Measurements from ENCODE around the gene THAP7.

DNA sequence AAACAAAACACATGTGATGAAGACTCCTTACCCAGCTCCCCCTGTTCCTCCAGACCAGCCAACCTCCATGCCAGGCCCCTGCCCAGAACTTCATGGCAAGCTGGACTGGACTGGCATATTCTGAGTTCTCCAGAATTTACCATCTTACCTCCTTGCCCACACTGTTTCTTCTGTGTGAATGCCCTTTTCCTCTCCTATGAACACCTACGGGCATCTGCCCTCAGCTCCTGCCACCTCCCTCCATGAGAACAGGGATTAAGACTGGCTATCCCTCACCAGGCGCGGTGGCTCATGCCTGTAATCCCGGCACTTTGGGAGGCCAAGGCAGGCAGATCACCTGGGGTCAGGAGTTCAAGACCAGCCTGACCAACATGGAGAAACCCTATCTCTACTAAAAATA lies 41.3 kb downstream of the THAP7 start:
- TF ChIP-seq, protein P1, sequence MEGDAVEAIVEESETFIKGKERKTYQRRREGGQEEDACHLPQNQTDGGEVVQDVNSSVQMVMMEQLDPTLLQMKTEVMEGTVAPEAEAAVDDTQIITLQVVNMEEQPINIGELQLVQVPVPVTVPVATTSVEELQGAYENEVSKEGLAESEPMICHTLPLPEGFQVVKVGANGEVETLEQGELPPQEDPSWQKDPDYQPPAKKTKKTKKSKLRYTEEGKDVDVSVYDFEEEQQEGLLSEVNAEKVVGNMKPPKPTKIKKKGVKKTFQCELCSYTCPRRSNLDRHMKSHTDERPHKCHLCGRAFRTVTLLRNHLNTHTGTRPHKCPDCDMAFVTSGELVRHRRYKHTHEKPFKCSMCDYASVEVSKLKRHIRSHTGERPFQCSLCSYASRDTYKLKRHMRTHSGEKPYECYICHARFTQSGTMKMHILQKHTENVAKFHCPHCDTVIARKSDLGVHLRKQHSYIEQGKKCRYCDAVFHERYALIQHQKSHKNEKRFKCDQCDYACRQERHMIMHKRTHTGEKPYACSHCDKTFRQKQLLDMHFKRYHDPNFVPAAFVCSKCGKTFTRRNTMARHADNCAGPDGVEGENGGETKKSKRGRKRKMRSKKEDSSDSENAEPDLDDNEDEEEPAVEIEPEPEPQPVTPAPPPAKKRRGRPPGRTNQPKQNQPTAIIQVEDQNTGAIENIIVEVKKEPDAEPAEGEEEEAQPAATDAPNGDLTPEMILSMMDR (IDR thresholded peaks at IDR 0.05 in 2 of 3, conservative IDR thresholded peaks at IDR 0.05 in 1 of 3; ENCODE audit: borderline replicate concordance in 1 of 3, insufficient read depth in 1 of 3, low read depth in 2 of 3, low read length in 2 of 3) = no peak
- no peak for TF ChIP-seq SP1 (IDR thresholded peaks at IDR 0.05; ENCODE audit: low read depth)
- TF ChIP-seq ZFX (IDR thresholded peaks at IDR 0.05) = no peak
- no peak for TF ChIP-seq EZH2phosphoT487 (IDR thresholded peaks at IDR 0.05; ENCODE audit: borderline replicate concordance)
- no peak for TF ChIP-seq TCF7L2 (IDR thresholded peaks at IDR 0.05; ENCODE audit: borderline replicate concordance, extremely low read depth, insufficient read depth, insufficient read length)
- TF ChIP-seq JUND (IDR thresholded peaks at IDR 0.05) = no peak
- TF ChIP-seq POLR2A (IDR thresholded peaks at IDR 0.05; ENCODE audit: borderline replicate concordance, extremely low read depth, insufficient read depth, insufficient read length) = no peak
- no peak for TF ChIP-seq ZNF274 (IDR thresholded peaks at IDR 0.05; ENCODE audit: low read depth, low read length)
- TF ChIP-seq, protein P2, sequence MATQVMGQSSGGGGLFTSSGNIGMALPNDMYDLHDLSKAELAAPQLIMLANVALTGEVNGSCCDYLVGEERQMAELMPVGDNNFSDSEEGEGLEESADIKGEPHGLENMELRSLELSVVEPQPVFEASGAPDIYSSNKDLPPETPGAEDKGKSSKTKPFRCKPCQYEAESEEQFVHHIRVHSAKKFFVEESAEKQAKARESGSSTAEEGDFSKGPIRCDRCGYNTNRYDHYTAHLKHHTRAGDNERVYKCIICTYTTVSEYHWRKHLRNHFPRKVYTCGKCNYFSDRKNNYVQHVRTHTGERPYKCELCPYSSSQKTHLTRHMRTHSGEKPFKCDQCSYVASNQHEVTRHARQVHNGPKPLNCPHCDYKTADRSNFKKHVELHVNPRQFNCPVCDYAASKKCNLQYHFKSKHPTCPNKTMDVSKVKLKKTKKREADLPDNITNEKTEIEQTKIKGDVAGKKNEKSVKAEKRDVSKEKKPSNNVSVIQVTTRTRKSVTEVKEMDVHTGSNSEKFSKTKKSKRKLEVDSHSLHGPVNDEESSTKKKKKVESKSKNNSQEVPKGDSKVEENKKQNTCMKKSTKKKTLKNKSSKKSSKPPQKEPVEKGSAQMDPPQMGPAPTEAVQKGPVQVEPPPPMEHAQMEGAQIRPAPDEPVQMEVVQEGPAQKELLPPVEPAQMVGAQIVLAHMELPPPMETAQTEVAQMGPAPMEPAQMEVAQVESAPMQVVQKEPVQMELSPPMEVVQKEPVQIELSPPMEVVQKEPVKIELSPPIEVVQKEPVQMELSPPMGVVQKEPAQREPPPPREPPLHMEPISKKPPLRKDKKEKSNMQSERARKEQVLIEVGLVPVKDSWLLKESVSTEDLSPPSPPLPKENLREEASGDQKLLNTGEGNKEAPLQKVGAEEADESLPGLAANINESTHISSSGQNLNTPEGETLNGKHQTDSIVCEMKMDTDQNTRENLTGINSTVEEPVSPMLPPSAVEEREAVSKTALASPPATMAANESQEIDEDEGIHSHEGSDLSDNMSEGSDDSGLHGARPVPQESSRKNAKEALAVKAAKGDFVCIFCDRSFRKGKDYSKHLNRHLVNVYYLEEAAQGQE (IDR thresholded peaks at IDR 0.05; ENCODE audit: low read depth) = no peak
- no peak for TF ChIP-seq YY1 (IDR thresholded peaks at IDR 0.05; ENCODE audit: extremely low read depth, insufficient replicate concordance, low read depth, low read length)

Measured in HCT116 (cell line).